ENCODE results near the gene HEATR9.
"Not testable (repeated sequence)": the region's sequence is repeated elsewhere in the genome, so short reads cannot be mapped to it uniquely, and the experiment has no call there.

Gene HEATR9

GRCh38 chr17:35868737-35869136 lies at the start of gene HEATR9:
TSS of gene HEATR9 (minus strand) at chr17:35868891. CDS start at chr17:35868742, 149 bp downstream.
- DNase-seq (ENCODE audit: low read depth, low spot score): no peak

- no peak for DNase-seq (ENCODE audit: low read depth, low spot score)
These were observed 49.0 kb upstream of the HEATR9 start for GRCh38 chr17:35917519-35918213.

GRCh38 chr17:35915153-35915964 lies 46.7 kb upstream of the HEATR9 start:
- no peak for DNase-seq (ENCODE audit: low read depth, low spot score)

GRCh38 chr17:35914354-35914753 lies 45.7 kb upstream of the HEATR9 start:
- no peak for DNase-seq (ENCODE audit: low read depth, low spot score)

- DNase-seq (ENCODE audit: low read depth, low spot score): no peak
These were observed 44.9 kb upstream of the HEATR9 start for GRCh38 chr17:35913609-35914008.

- DNase-seq (ENCODE audit: low read depth, low spot score): no peak
These were observed 44.3 kb upstream of the HEATR9 start for GRCh38 chr17:35912942-35913341.

- no peak for DNase-seq (ENCODE audit: low read depth, low spot score)
These were observed 43.7 kb upstream of the HEATR9 start for GRCh38 chr17:35912339-35912912.

GRCh38 chr17:35909408-35909807 lies 40.7 kb upstream of the HEATR9 start:
- no peak for DNase-seq (ENCODE audit: low read depth, low spot score)

- DNase-seq (ENCODE audit: low read depth, low spot score): no peak
These were observed 39.0 kb upstream of the HEATR9 start for GRCh38 chr17:35907691-35908090.

GRCh38 chr17:35906926-35907637 lies 38.4 kb upstream of the HEATR9 start:
- DNase-seq (ENCODE audit: low read depth, low spot score): no peak

GRCh38 chr17:35906191-35906925 lies 37.7 kb upstream of the HEATR9 start:
- DNase-seq (ENCODE audit: low read depth, low spot score): no peak

- DNase-seq (ENCODE audit: low read depth, low spot score): no peak
These were observed 34.8 kb upstream of the HEATR9 start for GRCh38 chr17:35903451-35903850.

- no peak for DNase-seq (ENCODE audit: low read depth, low spot score)
These were observed 33.0 kb upstream of the HEATR9 start for GRCh38 chr17:35901631-35902175.

GRCh38 chr17:35900708-35901480 lies 32.2 kb upstream of the HEATR9 start:
- DNase-seq (ENCODE audit: low read depth, low spot score): no peak

GRCh38 chr17:35900280-35900679 lies 31.6 kb upstream of the HEATR9 start:
- no peak for DNase-seq (ENCODE audit: low read depth, low spot score)

- DNase-seq (ENCODE audit: low read depth, low spot score): no peak
These were observed 29.8 kb upstream of the HEATR9 start for GRCh38 chr17:35898283-35899070.

GRCh38 chr17:35897772-35898171 lies 29.1 kb upstream of the HEATR9 start:
- not testable (repeated sequence) for DNase-seq (ENCODE audit: low read depth, low spot score)

GRCh38 chr17:35895636-35896587 lies 27.2 kb upstream of the HEATR9 start:
- DNase-seq (ENCODE audit: low read depth, low spot score): no peak

All from ELF-1 (cell line).